A549 (cell line): Measurements from ENCODE around the gene NALCN. TPM values are rescaled to one million over a fixed set of nuclear protein-coding genes. Genes with fewer than 3 reads are reported as not detected.

Source experiments
- ATAC-seq, 2 experiments: fragments of 200-7000 bp in 1 of 2; fragments of >200 bp in 1 of 2; cut with Nextera tagmentation in 1 of 2; cut with Tn5 transposase in 1 of 2; 3 replicates each; pipeline versions ENCODE4 v1.8.0 to v1.9.1; 2018 to 2020; ENCODE audit warnings: mild to moderate bottlenecking in 1 of 2, moderate library complexity in 1 of 2
- CTCF ChIA-PET: fragments of 300-600 bp; sonication (Branson Sonifier 250); formaldehyde crosslinking; extraction: SDS; loops from one replicate; lab custom pipeline; 2021; ENCODE audit warnings: antibody characterized with exemption, inconsistent platforms; lab: Yijun Ruan, JAX
- POLR2A ChIA-PET: fragments of 350-600 bp; formaldehyde crosslinking; extraction: SDS; loops from one replicate; lab custom pipeline; 2021; ENCODE audit warnings: antibody characterized with exemption, inconsistent platforms; lab: Yijun Ruan, JAX
- DNase-seq, 2 experiments: peaks; one replicate each; pipeline versions ENCODE4 v3.0.0 to v3.0.0-alpha.2; 2011 to 2016; ENCODE audit warnings: low read depth in 1 of 2, low spot score in 1 of 2
- FAIRE-seq: peaks from 2 replicates; lab custom pipeline; 2011; peaks lifted over from hg19 to GRCh38; lab: Jason Lieb, UNC
- H3K27ac ChIP-seq, 2 experiments: fragments of >200 bp; sonication (Bioruptor Twin); formaldehyde crosslinking; 3 replicates each; pipeline ENCODE4 v1.5.1; 2016 to 2017
- H3K4me1 ChIP-seq: fragments of >200 bp; sonication (Bioruptor Twin); formaldehyde crosslinking; 3 replicates; pipeline ENCODE4 v1.6.1; 2016
- H3K4me2 ChIP-seq: fragments of >200 bp; sonication (Bioruptor Twin); formaldehyde crosslinking; 3 replicates; pipeline ENCODE4 v1.6.1; 2016
- H3K4me3 ChIP-seq: fragments of >200 bp; sonication (Bioruptor Twin); formaldehyde crosslinking; 3 replicates; pipeline ENCODE4 v1.5.1; 2016
- H3K9me3 ChIP-seq: fragments of >200 bp; sonication (Bioruptor Twin); formaldehyde crosslinking; 3 replicates; pipeline ENCODE4 v1.6.1; 2016
- CHD4 ChIP-seq: fragments of 200-600 bp; sonication (generic); IDR thresholded peaks from 2 replicates; pipeline ENCODE4 v1.6.1; 2016; ENCODE audit warnings: antibody characterized with exemption, mild to moderate bottlenecking, borderline replicate concordance
- EHF ChIP-seq: fragments of 250-450 bp; sonication (Bioruptor Pico); IDR thresholded peaks from 2 replicates; pipeline ENCODE4 v1.5.0; 2020; ENCODE audit warnings: mild to moderate bottlenecking
- FOXS1 ChIP-seq: fragments of 250-450 bp; sonication (Bioruptor Pico); IDR thresholded peaks from 2 replicates; pipeline ENCODE4 v1.5.0; 2020; ENCODE audit warnings: mild to moderate bottlenecking, moderate library complexity
- HOXB5 ChIP-seq: fragments of 250-450 bp; sonication (Bioruptor Pico); IDR thresholded peaks from 2 replicates; pipeline ENCODE4 v1.5.0; 2020; ENCODE audit warnings: mild to moderate bottlenecking, moderate library complexity
- KDM1A ChIP-seq: fragments of 200-600 bp; sonication (generic); IDR thresholded peaks from 2 replicates; pipeline ENCODE4 v1.6.1; 2016; ENCODE audit warnings: low read depth, mild to moderate bottlenecking
- KDM5A ChIP-seq: fragments of 200-600 bp; sonication (generic); IDR thresholded peaks from 2 replicates; pipeline ENCODE4 v1.6.1; 2016; ENCODE audit warnings: antibody characterized with exemption, mild to moderate bottlenecking
- NPAS2 ChIP-seq: fragments of 250-450 bp; sonication (Bioruptor Pico); IDR thresholded peaks from 2 replicates; pipeline ENCODE4 v1.8.0; 2022; ENCODE audit warnings: mild to moderate bottlenecking, moderate library complexity, borderline replicate concordance
- POLR2A ChIP-seq: IDR thresholded peaks from 2 replicates; pipeline ENCODE4 v1.6.1; 2012; ENCODE audit warnings: mild to moderate bottlenecking, low read length
- RARB ChIP-seq: fragments of 250-450 bp; sonication (Bioruptor Pico); IDR thresholded peaks from 2 replicates; pipeline ENCODE4 v1.8.0; 2021; ENCODE audit warnings: mild to moderate bottlenecking, moderate library complexity
- RFX5 ChIP-seq: fragments of 450-650 bp; IDR thresholded peaks from 2 replicates; pipeline ENCODE4 v1.7.1; 2014; ENCODE audit warnings: antibody characterized with exemption, mild to moderate bottlenecking, moderate library complexity
- ZFP36 ChIP-seq: fragments of 450-650 bp; IDR thresholded peaks from 2 replicates; pipeline ENCODE4 v1.6.1; 2014; ENCODE audit warnings: borderline replicate concordance; ENCODE audit not compliant: partially characterized antibody
- ZSCAN20 ChIP-seq: fragments of 250-450 bp; sonication (Bioruptor Pico); IDR thresholded peaks from 2 replicates; pipeline ENCODE4 v1.8.0; 2022; ENCODE audit warnings: mild to moderate bottlenecking, moderate library complexity
- WGBS: methylation state at CpG from one replicate; pipeline ENCODE4 v1.1.6; 2017; ENCODE audit errors: missing lambda C conversion rate; 5-methylcytosine and 5-hydroxymethylcytosine counted together
- polyA plus RNA-seq, 4 experiments: library from polyadenylated mRNA; depleted of rRNA in 3 of 4; stranded (reverse); fragments of >200 nt; fragmentation: RNase III in 1 of 4; extraction: RNeasy Plus Mini Kit Qiagen cat#74134 plus additional on column Dnase treatment in 1 of 4; gene quantifications; 2 replicates in 3 of 4; 3 replicates in 1 of 4; pipeline ENCODE4 v1.2.3, GENCODE V29; 2011 to 2017
- TF ChIP-seq, protein P1 (sequence below): fragments of 200-600 bp; sonication (generic); IDR thresholded peaks from 2 replicates; pipeline ENCODE4 v1.6.1; 2016; ENCODE audit warnings: antibody characterized with exemption, mild to moderate bottlenecking, moderate library complexity
- TF ChIP-seq, protein P2 (sequence below): fragments of >200 bp; sonication (Bioruptor Twin); formaldehyde crosslinking; IDR thresholded peaks from 2 replicates; pipeline ENCODE4 v1.6.1; 2016
- TF ChIP-seq, protein P3 (sequence below): IDR thresholded peaks from 2 replicates; pipeline ENCODE4 v1.6.1; 2012; ENCODE audit warnings: low read depth, borderline replicate concordance
- TF ChIP-seq, protein P4 (sequence below): IDR thresholded peaks from 2 replicates; pipeline ENCODE4 v1.6.1; 2012
- TF ChIP-seq, protein P5 (sequence below): fragments of 150-350 bp; IDR thresholded peaks from 2 replicates; pipeline ENCODE4 v1.6.1; 2014; ENCODE audit warnings: low read depth, mild to moderate bottlenecking, low read length
- TF ChIP-seq, protein P6 (sequence below): fragments of >200 bp; sonication (Bioruptor Twin); formaldehyde crosslinking; IDR thresholded peaks from 3 replicates; pipeline ENCODE4 v1.6.1; 2016

Gene NALCN
- polyA plus RNA-seq, 2 of the 4 experiments (the other 2 are of a cell fraction): 1.8 to 4.9 TPM

DNA sequence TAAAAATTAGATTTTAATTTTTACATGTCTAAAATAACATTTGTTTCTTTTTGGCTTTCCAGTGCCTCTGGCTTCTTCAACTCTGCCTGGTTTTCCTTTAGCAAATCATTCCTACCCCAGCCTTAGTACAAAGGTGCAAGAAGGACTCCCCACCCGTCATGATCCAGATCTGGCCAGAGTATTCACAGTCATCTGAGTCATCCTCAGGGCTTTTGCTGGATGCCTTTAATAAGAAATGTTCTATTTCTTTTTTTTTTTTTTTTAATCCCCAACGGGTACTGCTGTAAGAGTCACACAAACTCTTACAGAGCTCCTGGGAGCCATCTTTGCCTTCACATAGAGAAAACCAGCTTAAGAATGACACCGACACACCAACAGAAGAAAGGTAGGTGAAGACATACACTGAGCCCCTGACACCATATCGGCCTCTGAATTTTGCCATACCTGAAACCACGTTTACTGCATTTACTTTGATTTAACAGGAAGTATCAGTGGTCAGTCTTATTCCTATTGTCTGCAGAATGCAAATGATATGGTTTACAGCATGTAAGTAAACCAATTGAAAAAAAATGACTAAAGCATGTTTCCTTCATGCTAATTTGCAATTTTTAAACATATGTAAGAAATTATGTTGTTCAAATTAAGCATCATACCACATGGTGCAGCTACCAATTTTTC, 184.4 kb downstream of the NALCN start:
- TF ChIP-seq RFX5: no peak
- CTCF ChIA-PET: no interaction called here
- WGBS: 65% methylated on average over 5 of the region's 5 CpGs
- no peak overlapping the region for H3K27ac ChIP-seq
- POLR2A ChIA-PET: no interaction called here
- FAIRE-seq (no peak), ATAC-seq (no peak), DNase-seq (no peak)
- H3K9me3 ChIP-seq: no peaks in the 10 kb centered on the region
- H3K4me1 ChIP-seq: no peaks in the 10 kb centered on the region
- no peak overlapping the region for H3K4me2 ChIP-seq
- no peak overlapping the region for H3K4me3 ChIP-seq

DNA sequence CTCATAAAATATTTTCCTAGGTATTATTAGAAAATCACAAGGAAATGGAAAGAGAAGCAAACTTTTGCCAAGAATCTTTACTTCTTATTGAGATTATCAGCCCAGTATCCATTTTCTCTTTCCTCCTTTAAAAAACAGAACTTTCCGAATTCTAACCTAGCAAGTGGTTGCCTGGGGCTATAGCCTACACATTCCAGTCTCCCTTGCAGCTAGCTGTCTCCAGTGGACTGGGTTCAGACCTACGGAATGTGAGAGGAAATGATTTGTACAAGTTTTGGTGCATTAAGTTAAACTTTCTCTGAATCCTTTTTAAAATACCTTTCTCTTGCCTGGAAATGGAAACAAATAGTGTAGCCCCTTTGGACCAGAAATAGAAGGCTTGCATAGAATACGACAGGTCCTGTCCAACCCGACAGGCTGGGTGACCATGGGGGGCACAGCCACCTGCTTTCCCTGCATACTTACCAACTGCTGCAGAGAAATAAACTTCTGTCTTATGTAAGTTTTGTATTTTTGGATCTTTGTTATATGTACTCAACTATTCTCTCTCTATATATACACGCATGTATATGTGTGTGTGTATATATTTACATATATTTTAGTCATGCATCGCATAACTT, 185.9 kb downstream of the NALCN start:
- Histone ChIP-seq H3K4me2 (no peak overlapping the region), H3K4me1 (no peaks in the 10 kb centered on the region), H3K9me3 (no peaks in the 10 kb centered on the region), H3K27ac (no peak overlapping the region), H3K4me3 (no peak overlapping the region)
- ChIA-PET POLR2A (no interaction called here), CTCF (no interaction called here)
- WGBS: 87% methylated on average over 6 of the region's 6 CpGs
- FAIRE-seq: no peak
- no peak for DNase-seq
- TF ChIP-seq, protein P1, sequence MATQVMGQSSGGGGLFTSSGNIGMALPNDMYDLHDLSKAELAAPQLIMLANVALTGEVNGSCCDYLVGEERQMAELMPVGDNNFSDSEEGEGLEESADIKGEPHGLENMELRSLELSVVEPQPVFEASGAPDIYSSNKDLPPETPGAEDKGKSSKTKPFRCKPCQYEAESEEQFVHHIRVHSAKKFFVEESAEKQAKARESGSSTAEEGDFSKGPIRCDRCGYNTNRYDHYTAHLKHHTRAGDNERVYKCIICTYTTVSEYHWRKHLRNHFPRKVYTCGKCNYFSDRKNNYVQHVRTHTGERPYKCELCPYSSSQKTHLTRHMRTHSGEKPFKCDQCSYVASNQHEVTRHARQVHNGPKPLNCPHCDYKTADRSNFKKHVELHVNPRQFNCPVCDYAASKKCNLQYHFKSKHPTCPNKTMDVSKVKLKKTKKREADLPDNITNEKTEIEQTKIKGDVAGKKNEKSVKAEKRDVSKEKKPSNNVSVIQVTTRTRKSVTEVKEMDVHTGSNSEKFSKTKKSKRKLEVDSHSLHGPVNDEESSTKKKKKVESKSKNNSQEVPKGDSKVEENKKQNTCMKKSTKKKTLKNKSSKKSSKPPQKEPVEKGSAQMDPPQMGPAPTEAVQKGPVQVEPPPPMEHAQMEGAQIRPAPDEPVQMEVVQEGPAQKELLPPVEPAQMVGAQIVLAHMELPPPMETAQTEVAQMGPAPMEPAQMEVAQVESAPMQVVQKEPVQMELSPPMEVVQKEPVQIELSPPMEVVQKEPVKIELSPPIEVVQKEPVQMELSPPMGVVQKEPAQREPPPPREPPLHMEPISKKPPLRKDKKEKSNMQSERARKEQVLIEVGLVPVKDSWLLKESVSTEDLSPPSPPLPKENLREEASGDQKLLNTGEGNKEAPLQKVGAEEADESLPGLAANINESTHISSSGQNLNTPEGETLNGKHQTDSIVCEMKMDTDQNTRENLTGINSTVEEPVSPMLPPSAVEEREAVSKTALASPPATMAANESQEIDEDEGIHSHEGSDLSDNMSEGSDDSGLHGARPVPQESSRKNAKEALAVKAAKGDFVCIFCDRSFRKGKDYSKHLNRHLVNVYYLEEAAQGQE: no peak
- TF ChIP-seq KDM1A (no peak), RARB (CRISPR knock-in tag) (no peak), ZFP36 (no peak), NPAS2 (CRISPR knock-in tag) (no peak), KDM5A (no peak), EHF (CRISPR knock-in tag) (no peak), FOXS1 (CRISPR knock-in tag) (no peak)
- TF ChIP-seq, protein P2, sequence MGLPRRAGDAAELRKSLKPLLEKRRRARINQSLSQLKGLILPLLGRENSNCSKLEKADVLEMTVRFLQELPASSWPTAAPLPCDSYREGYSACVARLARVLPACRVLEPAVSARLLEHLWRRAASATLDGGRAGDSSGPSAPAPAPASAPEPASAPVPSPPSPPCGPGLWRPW: no peak
- TF ChIP-seq, protein P3, sequence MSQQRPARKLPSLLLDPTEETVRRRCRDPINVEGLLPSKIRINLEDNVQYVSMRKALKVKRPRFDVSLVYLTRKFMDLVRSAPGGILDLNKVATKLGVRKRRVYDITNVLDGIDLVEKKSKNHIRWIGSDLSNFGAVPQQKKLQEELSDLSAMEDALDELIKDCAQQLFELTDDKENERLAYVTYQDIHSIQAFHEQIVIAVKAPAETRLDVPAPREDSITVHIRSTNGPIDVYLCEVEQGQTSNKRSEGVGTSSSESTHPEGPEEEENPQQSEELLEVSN: no peak
- ATAC-seq: no peak

DNA sequence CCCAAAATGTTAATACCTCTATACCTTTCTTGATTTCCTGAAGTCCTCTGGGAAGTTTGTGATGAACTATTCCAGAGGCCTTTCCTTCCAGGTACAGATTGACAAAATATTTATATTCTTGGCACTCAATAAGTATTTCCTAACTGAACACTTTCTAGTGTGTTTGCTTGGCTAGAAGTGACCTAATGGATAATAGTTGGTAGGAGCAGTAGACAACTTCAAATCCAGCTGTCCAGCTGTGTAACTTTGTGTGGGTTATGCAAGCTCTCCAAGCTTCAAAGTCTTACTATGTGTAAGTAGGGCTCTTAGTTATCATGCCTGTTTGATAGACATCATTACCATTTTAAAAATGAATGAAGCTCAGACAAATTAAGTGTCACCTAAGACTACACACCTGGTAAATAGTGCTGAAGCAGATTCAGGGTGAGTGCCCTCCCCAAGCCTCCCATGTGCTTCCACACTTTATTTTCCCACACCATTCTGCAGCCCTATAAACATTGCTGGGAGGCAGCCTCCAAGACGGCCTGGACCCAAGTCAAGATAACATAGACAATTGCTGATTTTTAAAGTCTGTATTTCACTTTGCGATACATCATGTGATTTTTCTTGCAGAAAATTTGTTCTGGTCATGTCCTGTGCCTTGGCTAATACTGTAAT, 196.6 kb downstream of the NALCN start:
- WGBS: 94% methylated on average over 2 of the region's 2 CpGs
- TF ChIP-seq CHD4 (no peak), POLR2A (no peak), HOXB5 (no peak), ZSCAN20 (CRISPR knock-in tag) (no peak), RARB (CRISPR knock-in tag) (no peak)
- TF ChIP-seq, protein P4, sequence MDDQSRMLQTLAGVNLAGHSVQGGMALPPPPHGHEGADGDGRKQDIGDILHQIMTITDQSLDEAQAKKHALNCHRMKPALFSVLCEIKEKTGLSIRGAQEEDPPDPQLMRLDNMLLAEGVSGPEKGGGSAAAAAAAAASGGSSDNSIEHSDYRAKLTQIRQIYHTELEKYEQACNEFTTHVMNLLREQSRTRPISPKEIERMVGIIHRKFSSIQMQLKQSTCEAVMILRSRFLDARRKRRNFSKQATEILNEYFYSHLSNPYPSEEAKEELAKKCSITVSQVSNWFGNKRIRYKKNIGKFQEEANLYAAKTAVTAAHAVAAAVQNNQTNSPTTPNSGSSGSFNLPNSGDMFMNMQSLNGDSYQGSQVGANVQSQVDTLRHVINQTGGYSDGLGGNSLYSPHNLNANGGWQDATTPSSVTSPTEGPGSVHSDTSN: no peak
- TF ChIP-seq, protein P2: no peak
- TF ChIP-seq, protein P5, sequence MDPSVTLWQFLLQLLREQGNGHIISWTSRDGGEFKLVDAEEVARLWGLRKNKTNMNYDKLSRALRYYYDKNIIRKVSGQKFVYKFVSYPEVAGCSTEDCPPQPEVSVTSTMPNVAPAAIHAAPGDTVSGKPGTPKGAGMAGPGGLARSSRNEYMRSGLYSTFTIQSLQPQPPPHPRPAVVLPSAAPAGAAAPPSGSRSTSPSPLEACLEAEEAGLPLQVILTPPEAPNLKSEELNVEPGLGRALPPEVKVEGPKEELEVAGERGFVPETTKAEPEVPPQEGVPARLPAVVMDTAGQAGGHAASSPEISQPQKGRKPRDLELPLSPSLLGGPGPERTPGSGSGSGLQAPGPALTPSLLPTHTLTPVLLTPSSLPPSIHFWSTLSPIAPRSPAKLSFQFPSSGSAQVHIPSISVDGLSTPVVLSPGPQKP: no peak
- TF ChIP-seq, protein P6, sequence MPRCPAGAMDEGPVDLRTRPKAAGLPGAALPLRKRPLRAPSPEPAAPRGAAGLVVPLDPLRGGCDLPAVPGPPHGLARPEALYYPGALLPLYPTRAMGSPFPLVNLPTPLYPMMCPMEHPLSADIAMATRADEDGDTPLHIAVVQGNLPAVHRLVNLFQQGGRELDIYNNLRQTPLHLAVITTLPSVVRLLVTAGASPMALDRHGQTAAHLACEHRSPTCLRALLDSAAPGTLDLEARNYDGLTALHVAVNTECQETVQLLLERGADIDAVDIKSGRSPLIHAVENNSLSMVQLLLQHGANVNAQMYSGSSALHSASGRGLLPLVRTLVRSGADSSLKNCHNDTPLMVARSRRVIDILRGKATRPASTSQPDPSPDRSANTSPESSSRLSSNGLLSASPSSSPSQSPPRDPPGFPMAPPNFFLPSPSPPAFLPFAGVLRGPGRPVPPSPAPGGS: no peak
- TF ChIP-seq, all 56 proteins: peak for 0
- DNase-seq (no peak), ATAC-seq (no peak), FAIRE-seq (no peak)
- Histone ChIP-seq H3K4me1 (no peaks in the 10 kb centered on the region), H3K27ac (no peak overlapping the region), H3K9me3 (no peaks in the 10 kb centered on the region), H3K4me3 (no peak overlapping the region), H3K4me2 (no peak overlapping the region)
- ChIA-PET POLR2A (no interaction called here), CTCF (no interaction called here)
